Endothelial cell of umbilical vein (primary cell): ENCODE data around the gene SYT8. TPM values are rescaled to one million over a fixed set of nuclear protein-coding genes. Genes with fewer than 3 reads are reported as not detected.

Experiments used
- BruUV-seq: library from RNA; stranded (reverse); fragments of 400-500 nt; replicated peaks from 2 replicates; lab custom pipeline; 2021; lab: Mats Ljungman, UMichigan
- CTCF ChIA-PET: fragments of 300-600, 350-600 bp; sonication (Branson Sonifier 250); formaldehyde crosslinking; loops from one replicate; lab custom pipeline; 2021; ENCODE audit warnings: antibody characterized with exemption, inconsistent platforms; lab: Charles Lee
- POLR2A ChIA-PET: fragments of 300-600, 350-600 bp; sonication (Branson Sonifier 250); formaldehyde crosslinking; loops from one replicate; lab custom pipeline; 2021; ENCODE audit warnings: antibody characterized with exemption, inconsistent platforms; lab: Charles Lee
- DNase-seq: peaks from one replicate; pipeline ENCODE4 v3.0.0-alpha.2; 2011; ENCODE audit warnings: low read depth, low spot score
- FAIRE-seq: peaks from 2 replicates; lab custom pipeline; 2011; peaks lifted over from hg19 to GRCh38; lab: Jason Lieb, UNC
- H2AFZ ChIP-seq: 2 replicates; pipeline ENCODE4 v1.6.0; 2012; ENCODE audit warnings: low read depth, low read length, control low read depth, inconsistent platforms
- H3K27ac ChIP-seq: 2 replicates; pipeline ENCODE4 v1.5.1; 2011; ENCODE audit warnings: low read depth, mild to moderate bottlenecking, control low read depth, low read length, moderate library complexity; ENCODE audit not compliant: insufficient read depth
- H3K27me3 ChIP-seq, 2 experiments: 2 replicates each; pipeline versions ENCODE4 v1.6.0 to v1.6.1; 2011; ENCODE audit warnings: low read length in 2 of 2, mixed read lengths in 1 of 2; ENCODE audit not compliant: control insufficient read depth in 2 of 2, insufficient read depth in 2 of 2
- H3K36me3 ChIP-seq, 2 experiments: 2 replicates in 1 of 2; 3 replicates in 1 of 2; pipeline ENCODE4 v1.5.1; 2011; ENCODE audit warnings: low read length in 2 of 2, mild to moderate bottlenecking in 1 of 2, moderate library complexity in 1 of 2; ENCODE audit not compliant: control insufficient read depth in 2 of 2, insufficient read depth in 2 of 2; ENCODE audit errors: extremely low read depth in 1 of 2
- H3K4me1 ChIP-seq: 3 replicates; pipeline ENCODE4 v1.5.1; 2011; ENCODE audit warnings: mild to moderate bottlenecking, low read length; ENCODE audit not compliant: control insufficient read depth, insufficient read depth; ENCODE audit errors: extremely low read depth
- H3K4me2 ChIP-seq: 2 replicates; pipeline ENCODE4 v1.6.1; 2011; ENCODE audit warnings: low read length, control low read depth, mixed read lengths; ENCODE audit not compliant: insufficient read depth
- H3K4me3 ChIP-seq, 3 experiments: fragments of 200-600 bp in 1 of 3; sonication (generic), shearing (Covaris generic) in 1 of 3; replicated peaks in 1 of 3; 2 replicates each; pipeline ENCODE4 v1.5.1; 2011 to 2016; ENCODE audit warnings: control low read depth in 3 of 3, low read length in 3 of 3, mild to moderate bottlenecking in 2 of 3, inconsistent platforms in 1 of 3, low read depth in 1 of 3, moderate library complexity in 1 of 3; ENCODE audit not compliant: insufficient read depth in 1 of 3
- H3K79me2 ChIP-seq: 2 replicates; pipeline ENCODE4 v1.6.0; 2012; ENCODE audit warnings: low read length, inconsistent platforms; ENCODE audit not compliant: control insufficient read depth, insufficient read depth
- H3K9ac ChIP-seq: replicated peaks from 2 replicates; pipeline ENCODE3; 2011; ENCODE audit warnings: low read length, control low read depth; ENCODE audit not compliant: insufficient read depth; ENCODE audit errors: extremely low read depth
- H3K9me1 ChIP-seq: replicated peaks from 3 replicates; pipeline ENCODE4 v1.6.0; 2011; ENCODE audit warnings: mild to moderate bottlenecking, low read length; ENCODE audit not compliant: control insufficient read depth, insufficient read depth; ENCODE audit errors: extremely low read depth
- H3K9me3 ChIP-seq: replicated peaks from 2 replicates; pipeline ENCODE4 v1.5.1; 2012; ENCODE audit warnings: low read length, inconsistent platforms; ENCODE audit not compliant: control insufficient read depth, insufficient read depth
- H4K20me1 ChIP-seq: replicated peaks from 2 replicates; pipeline ENCODE3; 2011; ENCODE audit warnings: mild to moderate bottlenecking, low read length; ENCODE audit not compliant: control insufficient read depth, insufficient read depth; ENCODE audit errors: extremely low read depth
- EZH2 ChIP-seq: IDR thresholded peaks from 2 replicates; pipeline ENCODE4 v1.6.1; 2012; ENCODE audit warnings: borderline replicate concordance, low read depth, mild to moderate bottlenecking, moderate library complexity, low read length, inconsistent platforms; ENCODE audit not compliant: severe bottlenecking
- FOS ChIP-seq: IDR thresholded peaks from 2 replicates; pipeline ENCODE4 v1.6.1; 2011; ENCODE audit warnings: mild to moderate bottlenecking, low read length, moderate library complexity, borderline replicate concordance; ENCODE audit not compliant: insufficient read depth
- GATA2 ChIP-seq: IDR thresholded peaks from 2 replicates; pipeline ENCODE4 v1.7.0; 2011; ENCODE audit warnings: low read depth, mild to moderate bottlenecking, moderate library complexity, mixed read lengths, low read length; ENCODE audit not compliant: insufficient read length, insufficient read depth
- JUN ChIP-seq: IDR thresholded peaks from 2 replicates; pipeline ENCODE4 v1.6.1; 2011; ENCODE audit warnings: borderline replicate concordance, low read depth; ENCODE audit not compliant: insufficient read length, insufficient read depth
- MYC ChIP-seq: IDR thresholded peaks from one replicate; pipeline ENCODE4 v1.6.1; 2011; ENCODE audit warnings: mild to moderate bottlenecking, low read depth, low read length
- POLR2A ChIP-seq: IDR thresholded peaks from 2 replicates; pipeline ENCODE4 v1.6.1; 2012; ENCODE audit warnings: low read depth, mild to moderate bottlenecking, control low read depth, low read length
- POLR2AphosphoS5 ChIP-seq: IDR thresholded peaks from 2 replicates; pipeline ENCODE4 v1.6.1; 2012; ENCODE audit warnings: low read depth, mild to moderate bottlenecking, control low read depth, low read length, moderate library complexity; ENCODE audit not compliant: insufficient read depth
- dilution Hi-C: fragments of 300-500 bp; cut with MboI; formaldehyde crosslinking; loops from one replicate; pipeline ENCODE4 v1.15.0; 2019; ENCODE audit warnings: low sequenced_read_pairs; ENCODE audit not compliant: extremely low pct_ligation_motif_present
- intact Hi-C: fragments of 100-400 bp; cut with micrococcal nuclease; formaldehyde crosslinking; loops from one replicate; pipeline ENCODE4 v1.10.0; 2022
- polyA plus RNA-seq, 4 experiments: library from polyadenylated mRNA; depleted of rRNA in 3 of 4; stranded (reverse) in 3 of 4; unstranded in 1 of 4; fragments of >200 nt; gene quantifications; 2 replicates each; pipeline versions ENCODE4 v1.2.1 to v1.2.3, GENCODE V29; 2011 to 2012; ENCODE audit warnings: missing spikeins in 1 of 4
- total RNA-seq: library from RNA; stranded (reverse); gene quantifications from 2 replicates; pipeline ENCODE4 v1.2.3, GENCODE V29; 2021
- TF ChIP-seq, protein P1 (sequence below), 2 donors: IDR thresholded peaks; 1 replicate in 1 of 2; 2 replicates in 1 of 2; pipeline ENCODE4 v1.5.1; 2011; ENCODE audit warnings: low read length in 2 of 2, mild to moderate bottlenecking in 2 of 2, moderate library complexity in 2 of 2, control low read depth in 1 of 2, inconsistent platforms in 1 of 2, low read depth in 1 of 2; ENCODE audit not compliant: insufficient read depth in 1 of 2; ENCODE audit errors: extremely low read depth in 1 of 2
- TF ChIP-seq, protein P2 (sequence below): IDR thresholded peaks from 2 replicates; pipeline ENCODE4 v1.6.1; 2011; ENCODE audit not compliant: insufficient read depth, insufficient read length

The SYT8 gene
- total and polyA plus RNA-seq, 2 donors (not counting 3 experiments of a cell fraction or from before 2014, with no cell fraction given): not detected

DNA sequence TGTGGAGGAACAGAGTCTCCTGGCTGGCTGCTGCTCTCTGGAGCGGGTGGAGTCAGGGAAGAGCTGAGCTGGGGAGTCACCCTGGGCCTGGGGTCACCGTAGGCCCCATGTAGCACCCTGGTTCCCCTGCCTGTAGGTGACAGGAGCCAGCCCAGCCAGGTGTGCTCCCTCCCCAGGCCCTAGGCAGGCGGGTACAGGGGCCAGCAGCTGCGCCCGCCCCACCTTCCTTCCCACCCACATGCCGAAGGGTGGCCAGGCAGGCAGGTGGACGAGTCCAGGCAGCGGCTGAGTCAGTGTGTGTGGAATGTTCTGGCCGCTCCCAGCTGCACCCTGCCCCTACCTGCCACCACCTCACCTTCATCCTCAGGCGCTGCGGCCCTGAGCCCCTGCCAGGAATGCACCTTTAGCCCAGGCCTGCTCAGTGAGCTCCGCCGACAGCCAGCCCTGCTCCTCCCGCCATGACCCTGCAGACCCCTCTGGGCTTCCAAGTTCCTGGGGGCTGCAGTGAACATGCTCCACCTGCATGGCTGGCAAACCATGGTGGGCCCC is 654 bp upstream of the SYT8 start:
- H3K27ac ChIP-seq: no peak overlapping the region
- no peaks in the 10 kb centered on the region for H4K20me1 ChIP-seq
- TF ChIP-seq FOS (no peak), GATA2 (no peak), POLR2A (no peak), EZH2 (no peak), JUN (no peak), MYC (no peak), POLR2AphosphoS5 (no peak)
- TF ChIP-seq, protein P1, sequence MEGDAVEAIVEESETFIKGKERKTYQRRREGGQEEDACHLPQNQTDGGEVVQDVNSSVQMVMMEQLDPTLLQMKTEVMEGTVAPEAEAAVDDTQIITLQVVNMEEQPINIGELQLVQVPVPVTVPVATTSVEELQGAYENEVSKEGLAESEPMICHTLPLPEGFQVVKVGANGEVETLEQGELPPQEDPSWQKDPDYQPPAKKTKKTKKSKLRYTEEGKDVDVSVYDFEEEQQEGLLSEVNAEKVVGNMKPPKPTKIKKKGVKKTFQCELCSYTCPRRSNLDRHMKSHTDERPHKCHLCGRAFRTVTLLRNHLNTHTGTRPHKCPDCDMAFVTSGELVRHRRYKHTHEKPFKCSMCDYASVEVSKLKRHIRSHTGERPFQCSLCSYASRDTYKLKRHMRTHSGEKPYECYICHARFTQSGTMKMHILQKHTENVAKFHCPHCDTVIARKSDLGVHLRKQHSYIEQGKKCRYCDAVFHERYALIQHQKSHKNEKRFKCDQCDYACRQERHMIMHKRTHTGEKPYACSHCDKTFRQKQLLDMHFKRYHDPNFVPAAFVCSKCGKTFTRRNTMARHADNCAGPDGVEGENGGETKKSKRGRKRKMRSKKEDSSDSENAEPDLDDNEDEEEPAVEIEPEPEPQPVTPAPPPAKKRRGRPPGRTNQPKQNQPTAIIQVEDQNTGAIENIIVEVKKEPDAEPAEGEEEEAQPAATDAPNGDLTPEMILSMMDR (IDR thresholded peaks at IDR 0.05; ENCODE audit: extremely low read depth in 1 of 2, insufficient read depth in 1 of 2, low read depth in 1 of 2, low read length in 2 of 2): no peak
- TF ChIP-seq, protein P2, sequence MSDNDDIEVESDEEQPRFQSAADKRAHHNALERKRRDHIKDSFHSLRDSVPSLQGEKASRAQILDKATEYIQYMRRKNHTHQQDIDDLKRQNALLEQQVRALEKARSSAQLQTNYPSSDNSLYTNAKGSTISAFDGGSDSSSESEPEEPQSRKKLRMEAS: no peak
- no peaks in the 10 kb centered on the region for H3K27me3 ChIP-seq
- BruUV-seq: no TSS peak
- H3K9me1 ChIP-seq: no peaks in the 10 kb centered on the region
- FAIRE-seq: no peak
- no peak overlapping the region for H3K4me2 ChIP-seq
- intact Hi-C loops (no loop called here), dilution Hi-C loops (no loop called here)
- H3K79me2 ChIP-seq: no peaks in the 10 kb centered on the region
- no peaks in the 10 kb centered on the region for H3K9me3 ChIP-seq
- H2AFZ ChIP-seq: no peak overlapping the region
- no peak overlapping the region for H3K4me3 ChIP-seq
- H3K4me1 ChIP-seq: no peaks in the 10 kb centered on the region
- H3K36me3 ChIP-seq: no peaks in the 10 kb centered on the region
- POLR2A ChIA-PET: no interaction called here
- CTCF ChIA-PET: interaction anchor here (0.9 to 7.8 kb wide), 16 partner anchors 12 to 322 kb away, joined by 3 to 623 read pairs (median 17); no protein-coding TSS in a partner anchor
- no peak overlapping the region for H3K9ac ChIP-seq
- no peak for DNase-seq
